COLO668 (cell line): Measurements from ENCODE around the gene VMO1.

ENCODE experiments used
- DNase-seq: peaks from one replicate; lab custom pipeline; 2025; ENCODE audit not compliant: unreplicated experiment; lab: John Stamatoyannopoulos, UW

VMO1 gene

DNA sequence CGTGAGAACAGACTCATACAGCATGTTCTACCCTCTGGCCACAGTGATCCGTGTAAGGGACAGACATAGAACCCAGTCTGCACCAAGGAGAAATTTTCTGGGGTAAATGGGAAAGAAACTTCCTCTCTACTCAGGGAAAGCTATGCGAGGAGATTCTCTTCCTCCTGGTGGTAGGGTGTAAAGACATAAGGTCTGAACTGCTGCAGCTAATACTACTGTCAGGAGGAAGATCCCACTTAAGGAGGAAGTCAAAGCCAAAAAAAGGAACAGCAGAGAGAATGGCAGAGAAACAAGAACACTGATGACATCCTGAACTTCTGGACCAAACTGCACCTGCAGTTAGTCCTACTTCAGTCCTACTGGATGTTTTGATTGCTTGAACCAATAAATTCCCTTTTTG lies 21.6 kb downstream of the VMO1 start:
- DNase-seq, result no peak

DNA sequence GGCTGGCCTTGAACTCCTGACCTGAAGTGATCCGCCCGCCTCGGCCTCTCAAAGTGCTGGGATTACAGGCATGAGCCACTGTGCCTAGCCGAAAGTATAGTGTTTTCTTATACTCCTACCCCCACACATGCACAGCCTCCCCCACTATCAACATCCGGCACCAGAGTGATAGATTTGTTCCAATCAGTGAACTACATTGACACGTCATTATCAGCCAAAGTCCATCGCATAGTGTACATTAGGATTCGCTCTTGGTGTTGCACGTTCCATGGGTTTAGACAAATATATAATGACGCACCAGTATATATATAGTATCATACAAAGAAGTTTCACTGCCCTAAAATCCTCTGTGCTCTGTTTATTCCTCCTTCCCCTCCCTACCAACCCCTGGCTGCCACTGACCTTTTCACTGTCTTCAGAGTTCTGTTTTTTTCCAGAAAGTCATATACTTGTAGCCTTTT lies 26.4 kb downstream of the VMO1 start:
- no peak for DNase-seq

DNA sequence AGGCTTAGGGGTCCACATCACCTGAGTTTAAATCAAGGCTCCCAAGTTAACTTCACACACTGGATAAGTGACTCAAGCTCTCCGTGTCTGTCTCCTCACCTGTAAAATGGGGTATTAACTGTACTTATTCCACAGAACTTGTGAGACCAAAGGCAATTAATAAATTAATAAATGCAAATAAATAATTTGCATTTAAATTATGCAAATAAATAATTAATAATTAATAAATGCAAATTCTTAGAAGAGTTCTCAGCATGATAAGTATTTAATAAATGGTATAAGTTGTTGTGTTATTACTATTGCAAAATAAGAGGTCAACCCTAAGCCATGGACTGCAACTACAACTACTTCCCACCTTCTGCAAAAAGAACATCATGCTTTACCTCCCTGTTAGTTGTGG lies 32.8 kb downstream of the VMO1 start:
- DNase-seq, result no peak

DNA sequence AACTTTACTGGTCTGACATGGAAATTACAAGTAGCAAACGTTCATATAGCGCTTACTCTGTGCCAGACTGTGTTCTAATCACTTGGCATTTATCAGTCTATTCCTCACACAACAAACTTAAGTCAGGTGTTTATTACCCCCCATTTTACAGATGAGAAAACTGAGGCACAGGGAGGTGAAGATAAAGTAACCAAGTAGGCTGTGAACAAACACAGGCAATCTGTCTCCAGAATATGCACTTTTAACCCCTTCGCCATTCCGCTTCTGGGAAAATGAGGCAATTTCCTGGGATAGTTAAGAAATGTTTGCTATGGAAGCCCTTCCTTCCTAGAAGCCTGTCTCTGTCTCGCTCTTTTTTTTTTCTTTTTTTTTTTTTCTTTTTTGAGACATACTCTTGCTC lies 34.2 kb downstream of the VMO1 start:
- no peak for DNase-seq

DNA sequence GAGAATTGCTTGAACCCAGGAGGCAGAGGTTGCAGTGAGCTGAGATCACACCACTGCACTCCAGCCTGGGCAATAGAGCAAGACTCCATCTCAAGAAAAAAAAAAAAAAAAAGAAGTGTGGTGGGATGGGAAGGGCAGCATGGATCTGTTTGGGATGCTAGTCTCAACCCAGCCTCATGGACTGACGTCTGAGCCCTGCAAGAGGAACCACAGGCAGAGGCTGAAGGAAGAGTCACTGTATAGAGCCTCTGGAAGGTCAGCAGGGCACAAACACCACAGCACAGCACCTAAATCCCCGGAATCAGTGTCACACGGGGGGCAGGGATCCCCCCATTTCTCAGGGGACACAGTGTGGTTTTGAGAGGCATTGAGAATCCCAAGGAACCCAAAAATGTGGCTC lies 35.6 kb downstream of the VMO1 start:
- DNase-seq, result no peak

DNA sequence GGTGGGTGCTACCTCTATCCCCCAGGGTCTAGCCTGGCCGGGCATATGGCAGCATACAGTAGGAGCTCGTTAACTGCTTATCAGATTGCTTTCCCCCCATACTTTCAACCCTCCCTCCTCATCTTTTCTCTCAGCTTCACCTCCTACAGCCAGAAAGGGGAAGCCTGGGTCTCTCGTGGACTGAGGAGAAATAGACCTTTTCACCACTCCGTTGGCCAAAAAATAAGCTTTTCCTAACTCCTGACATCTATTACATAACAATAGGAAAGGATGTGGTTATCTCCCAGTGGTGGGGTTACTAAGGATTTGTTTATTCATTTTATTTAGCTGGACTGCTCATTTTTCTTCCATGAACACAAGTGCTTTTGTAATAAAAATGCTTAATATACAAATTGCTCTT lies 37.5 kb downstream of the VMO1 start:
- DNase-seq, result no peak

DNA sequence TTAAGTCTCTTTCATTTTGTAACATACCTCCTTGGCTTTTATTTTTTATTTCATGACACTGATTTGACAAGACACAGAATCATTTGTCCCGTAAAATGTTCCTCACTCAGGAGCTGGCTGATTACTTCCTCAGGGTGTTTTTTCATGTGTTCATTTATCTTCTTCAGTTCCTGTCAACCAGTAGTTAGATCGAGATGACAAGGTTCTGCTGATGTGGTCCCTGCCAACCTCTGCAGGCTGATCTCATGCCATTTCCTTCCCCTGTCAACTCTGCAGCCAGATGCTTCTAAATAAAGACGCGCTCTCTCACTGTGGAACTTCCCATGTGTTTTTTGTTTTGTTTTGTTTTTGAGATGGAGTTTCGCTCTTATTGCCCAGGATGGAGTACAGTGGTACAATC lies 38.3 kb downstream of the VMO1 start:
- no peak for DNase-seq

DNA sequence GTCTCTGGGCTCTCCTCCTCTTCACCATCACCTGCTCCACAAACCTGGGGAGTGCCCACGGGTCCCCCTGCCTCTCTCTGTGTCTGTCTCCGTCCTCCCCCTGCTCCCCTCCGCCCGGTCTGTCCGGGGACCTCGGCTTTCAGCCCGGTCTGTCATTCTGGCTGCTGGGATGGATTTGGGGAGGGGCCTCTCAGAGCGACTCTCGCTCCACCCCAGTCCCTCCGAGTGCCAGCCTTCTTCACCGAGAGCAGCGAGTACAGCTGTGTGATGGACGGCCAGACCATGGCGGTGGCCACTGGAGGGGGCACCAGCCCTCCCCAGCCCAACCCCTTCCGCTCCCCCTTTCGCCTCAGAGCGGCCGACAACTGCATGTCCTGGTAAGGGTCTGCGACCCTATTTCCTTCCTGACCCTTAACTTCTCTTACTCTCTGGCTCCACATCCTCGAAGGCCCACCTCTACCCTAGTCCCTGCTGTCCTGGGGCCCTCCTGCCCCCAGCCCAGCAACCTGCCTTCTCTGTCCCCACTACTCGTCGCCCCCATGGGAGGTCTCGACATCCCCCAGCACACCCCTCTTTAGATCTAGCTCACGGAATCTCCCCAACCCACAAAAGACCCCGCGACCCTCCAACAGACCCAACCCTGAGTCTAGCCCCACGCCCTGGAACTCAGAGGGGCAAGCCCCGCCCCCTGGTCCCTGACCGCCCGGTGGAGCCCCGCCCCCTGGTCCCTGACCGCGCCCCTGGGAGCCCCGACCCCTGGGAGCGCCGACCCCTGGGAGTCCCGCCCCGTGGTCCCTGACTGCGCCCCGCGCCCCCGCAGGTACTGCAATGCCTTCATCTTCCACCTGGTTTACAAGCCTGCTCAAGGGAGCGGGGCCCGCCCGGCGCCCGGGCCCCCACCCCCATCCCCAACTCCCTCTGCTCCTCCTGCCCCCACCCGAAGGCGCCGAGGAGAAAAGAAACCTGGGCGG lies 40.9 kb downstream of the VMO1 start:
- DNase-seq, result no peak

DNA sequence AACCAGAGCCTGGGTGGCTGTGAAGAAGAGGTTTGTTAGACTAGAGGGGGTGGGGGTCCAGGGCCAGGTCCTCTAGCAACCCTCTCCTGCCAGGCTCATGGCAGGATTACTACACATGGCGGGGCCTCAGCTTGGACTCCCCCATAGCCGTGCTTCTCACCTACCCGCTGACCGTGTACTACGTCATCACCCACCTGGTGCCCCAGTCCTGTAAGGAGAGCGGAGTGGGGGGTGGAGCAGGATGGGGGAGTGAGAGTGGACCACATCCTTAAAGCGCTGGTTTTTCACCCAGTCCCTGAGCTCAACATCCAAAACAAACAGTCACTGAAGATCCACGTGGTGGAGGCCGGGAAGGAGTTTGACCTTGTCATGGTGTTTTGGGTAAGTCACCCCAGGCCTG lies 42.3 kb downstream of the VMO1 start:
- DNase-seq, result no peak

DNA sequence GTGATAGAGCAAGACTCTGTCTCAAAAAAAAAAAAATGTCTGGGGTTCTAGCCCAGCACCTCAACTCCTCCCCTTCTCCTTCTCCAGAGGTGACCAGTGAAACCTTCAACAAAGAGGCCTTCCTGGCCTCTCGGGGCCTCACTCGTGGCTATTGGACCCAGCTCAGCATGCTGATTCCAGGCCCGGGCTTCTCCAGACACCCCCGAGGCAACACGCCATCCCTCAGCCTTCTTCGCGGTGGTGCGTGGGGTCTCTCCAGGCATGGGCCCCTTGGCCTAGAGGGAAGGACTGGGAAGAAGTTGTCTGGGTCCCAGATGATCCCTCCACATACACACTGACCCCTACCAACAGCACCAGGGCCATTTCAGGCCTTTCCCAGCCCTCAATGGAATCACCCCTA lies 42.9 kb downstream of the VMO1 start:
- no peak for DNase-seq

DNA sequence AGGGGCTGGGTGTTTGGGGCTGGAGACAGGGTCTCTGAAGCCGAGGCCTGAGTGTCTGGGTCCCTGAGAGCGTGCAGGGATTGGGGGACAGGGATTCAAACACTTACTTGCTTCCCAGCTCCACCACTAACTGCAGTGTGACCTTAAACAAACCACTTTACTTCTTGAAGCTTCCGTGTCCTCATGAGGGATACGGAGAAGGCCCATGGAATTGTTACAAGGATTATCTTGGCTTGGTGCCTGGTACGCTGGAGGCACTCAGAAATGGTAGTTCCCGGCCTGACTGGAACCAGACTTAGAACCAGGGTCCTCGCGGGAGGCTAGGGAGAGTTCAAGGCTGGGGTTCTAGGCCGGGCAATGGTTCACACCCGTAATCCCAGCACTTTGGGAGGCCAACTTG lies 43.5 kb downstream of the VMO1 start:
- DNase-seq, result no peak

DNA sequence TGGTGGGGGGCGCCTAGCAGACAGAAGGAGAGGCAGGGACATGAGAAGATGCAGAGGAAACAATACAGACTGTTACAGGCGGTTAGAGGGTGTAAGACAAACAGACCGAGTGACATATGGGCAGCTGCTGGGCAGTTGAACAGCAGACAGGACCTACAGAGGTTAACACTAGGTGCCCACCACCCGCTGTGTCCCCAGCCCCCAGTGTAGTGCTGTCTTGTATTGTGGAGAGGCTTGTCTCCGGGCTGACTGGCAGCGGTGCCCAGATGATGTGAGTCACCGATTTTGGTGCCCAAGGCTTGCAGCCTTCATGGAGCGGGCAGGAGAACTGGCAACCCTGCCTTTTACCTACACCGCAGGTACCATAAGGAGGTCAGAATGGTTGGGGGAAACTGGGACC lies 44.0 kb downstream of the VMO1 start:
- DNase-seq, result no peak

DNA sequence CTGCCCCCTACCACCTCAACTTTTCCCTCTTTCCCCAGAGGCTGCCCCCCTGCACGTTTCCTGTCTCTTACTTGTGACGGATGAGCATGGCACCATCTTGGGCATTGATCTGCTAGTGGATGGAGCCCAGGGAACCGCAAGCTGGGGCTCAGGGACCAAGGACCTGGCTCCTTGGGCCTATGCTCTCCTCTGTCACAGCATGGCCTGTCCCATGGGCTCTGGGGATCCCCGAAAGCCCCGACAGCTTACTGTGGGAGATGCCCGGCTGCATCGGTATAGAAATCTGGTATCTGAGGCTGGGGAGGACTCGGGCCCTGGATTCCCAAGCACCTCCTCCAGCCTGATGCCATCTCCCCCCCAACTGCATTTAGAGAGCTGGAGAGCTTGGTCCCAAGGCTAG lies 44.6 kb downstream of the VMO1 start:
- DNase-seq, result no peak

DNA sequence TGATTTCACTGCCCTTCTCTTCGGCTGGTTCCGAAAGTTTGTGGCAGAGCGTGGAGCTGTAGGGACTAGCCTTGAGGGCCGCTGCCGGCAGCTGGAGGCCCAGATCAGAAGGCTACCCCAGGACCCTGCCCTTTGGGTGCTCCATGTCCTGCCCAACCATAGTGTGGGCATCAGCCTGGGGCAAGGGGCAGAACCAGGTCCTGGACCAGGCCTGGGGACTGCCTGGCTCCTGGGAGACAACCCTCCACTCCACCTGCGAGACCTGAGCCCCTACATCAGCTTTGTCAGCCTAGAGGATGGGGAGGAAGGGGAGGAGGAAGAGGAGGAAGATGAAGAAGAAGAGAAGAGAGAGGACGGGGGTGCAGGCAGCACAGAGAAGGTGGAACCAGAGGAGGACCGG lies 45.6 kb downstream of the VMO1 start:
- no peak for DNase-seq

DNA sequence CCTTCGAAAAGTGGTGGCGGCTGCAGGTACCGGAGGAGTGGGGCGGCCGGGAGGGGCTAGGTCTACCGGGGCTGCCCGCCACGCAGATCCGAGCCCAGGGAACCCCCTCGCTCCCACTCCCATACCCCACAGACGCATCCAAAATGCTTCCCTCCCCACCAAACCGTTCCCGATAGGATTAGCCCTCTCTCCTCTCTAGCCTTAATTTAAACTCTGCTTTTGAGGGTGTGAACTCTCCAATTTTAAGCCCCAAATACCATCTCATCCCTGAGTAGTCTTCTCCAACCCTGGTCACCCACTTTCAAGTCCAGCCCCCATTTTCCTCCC lies 46.2 kb downstream of the VMO1 start:
- no peak for DNase-seq

DNA sequence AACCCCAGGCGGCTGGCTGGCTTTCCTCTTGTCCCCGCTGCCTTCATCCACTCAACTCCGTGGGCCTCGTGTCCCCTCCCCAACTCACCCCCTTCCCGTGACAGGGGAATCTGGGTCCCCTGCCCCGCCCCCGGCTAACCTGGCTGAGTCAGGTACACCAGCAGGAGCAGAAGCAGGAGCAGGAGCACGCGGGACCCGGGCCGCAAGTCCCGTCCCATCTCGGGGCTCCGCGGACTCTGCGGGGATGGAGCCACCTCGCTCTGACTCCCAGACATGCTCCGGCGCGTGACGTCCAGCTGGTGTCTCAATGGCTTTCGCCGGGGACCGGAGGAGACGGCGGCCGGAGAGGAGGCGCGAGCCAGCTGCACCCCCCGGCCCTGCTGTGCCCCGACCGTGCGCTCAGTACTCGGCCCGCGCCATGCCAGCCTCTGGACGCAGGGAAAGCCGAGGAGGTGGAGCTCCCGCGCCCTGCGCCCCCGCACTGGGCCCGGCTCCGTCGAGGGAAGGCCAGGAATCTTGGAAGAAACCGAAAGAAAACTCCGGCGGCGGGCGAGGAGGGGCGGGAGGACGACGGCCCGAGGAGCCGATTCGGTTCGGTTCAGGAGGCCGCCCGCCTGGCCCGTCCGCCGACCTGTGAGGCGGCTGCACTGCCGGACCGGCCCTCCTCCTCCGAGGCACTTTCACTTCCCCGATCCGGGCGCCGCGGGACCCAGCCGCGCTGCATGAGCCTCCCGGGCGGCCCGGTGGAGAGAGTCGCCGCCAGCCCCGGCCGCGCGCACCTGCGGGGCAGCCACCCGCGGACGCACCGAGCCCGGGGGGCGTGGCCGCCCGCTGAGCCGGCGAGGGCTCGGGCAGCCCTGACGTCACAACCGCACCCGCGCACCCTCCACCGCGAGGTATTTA lies 46.8 kb downstream of the VMO1 start, which contains the start of the genes CXCL16 and ZMYND15:
CXCL16 (minus strand) TSS at position 807 of the 903 bp plus-strand sequence; CDS start at position 218, 589 bp downstream.
ZMYND15 (plus strand) TSS at position 712 of the 903 bp plus-strand sequence. CDS start 716 bp downstream, outside the sequence.
- DNase-seq, result peak; percentile 45

DNA sequence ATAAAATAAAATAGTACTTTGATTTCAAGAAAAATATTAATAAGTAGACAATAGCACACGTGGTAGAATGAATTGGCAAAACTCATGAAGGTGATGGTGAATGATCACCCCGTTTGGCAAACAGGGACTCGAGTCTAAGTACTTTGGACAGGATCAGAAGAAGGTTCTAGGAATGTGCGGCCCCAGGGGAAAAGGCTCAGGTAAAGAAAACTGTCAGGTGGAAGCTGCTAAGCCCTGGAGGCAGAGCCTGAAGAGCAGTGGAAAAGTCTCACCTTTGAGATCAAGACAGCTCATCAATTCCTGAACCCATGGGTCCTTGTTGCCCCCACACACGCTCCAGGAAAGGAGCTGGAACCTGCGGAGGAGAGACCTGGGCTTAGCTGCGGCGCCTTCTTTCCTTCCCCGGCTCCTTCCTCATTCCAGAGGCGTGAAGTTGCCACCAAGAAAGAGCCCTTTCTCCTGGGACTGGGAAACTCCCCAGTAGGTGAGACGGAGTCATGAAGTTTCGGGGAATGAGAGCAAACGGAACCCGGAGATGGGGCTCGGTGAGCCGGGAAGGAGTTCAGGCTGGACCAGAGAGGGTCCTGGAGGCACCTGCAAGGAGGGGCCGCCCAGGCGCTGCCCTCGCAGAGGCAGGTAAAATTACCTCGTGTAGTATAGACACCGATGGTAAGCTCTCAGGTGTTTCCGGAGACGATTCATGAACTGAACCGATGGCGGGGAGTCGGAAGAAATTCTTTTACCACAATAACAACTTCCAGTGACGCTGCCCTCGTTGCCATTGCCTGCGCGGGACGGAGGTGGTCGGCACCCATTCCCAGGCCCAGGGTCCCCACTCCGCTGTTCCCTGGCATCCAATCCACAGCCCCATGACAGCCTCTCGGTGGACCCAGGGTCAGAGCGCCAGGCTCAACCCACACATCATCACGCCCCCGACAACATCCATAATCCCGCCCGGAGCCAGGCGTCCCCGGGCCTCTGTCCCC lies 47.7 kb downstream of the VMO1 start:
- no peak for DNase-seq

DNA sequence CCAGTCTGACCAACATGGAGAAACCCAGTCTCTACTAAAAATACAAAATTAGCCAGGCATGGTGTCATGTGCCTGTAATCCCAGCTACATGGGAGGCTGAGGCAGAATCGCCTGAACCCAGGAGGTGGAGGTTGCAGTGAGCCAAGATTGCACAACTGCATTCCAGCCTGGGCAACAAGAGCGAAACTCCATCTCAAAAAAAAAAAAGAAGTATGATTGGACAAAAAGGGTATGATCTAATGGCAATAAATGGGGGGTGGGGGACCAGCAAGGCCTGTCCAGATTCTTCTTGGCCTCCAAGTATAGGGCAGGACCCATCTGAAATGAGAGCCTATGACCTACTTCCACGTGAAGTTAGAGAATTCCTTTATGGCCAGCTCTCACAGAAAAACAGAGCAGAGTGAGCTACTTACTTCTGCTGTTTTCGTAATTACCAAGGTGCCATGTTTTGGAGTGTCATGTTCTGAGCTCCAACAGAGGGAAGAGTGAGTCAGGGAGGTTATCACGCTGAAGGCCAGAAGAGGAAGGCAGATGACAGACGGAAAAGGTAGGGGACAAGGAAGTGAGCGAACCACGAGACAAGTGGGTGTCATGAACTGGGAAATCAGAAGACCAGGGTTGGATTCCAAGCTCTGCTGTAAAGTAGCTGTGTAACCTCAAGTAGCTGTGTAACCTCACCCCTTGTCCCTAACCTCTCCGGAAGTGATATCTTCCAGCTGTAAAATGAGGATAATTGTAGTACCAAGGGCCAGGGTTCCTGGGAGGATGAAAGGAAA lies 50.1 kb downstream of the VMO1 start:
- DNase-seq, result no peak
